Measurements from ENCODE around the gene CTBP2.

The CTBP2 gene

DNA sequence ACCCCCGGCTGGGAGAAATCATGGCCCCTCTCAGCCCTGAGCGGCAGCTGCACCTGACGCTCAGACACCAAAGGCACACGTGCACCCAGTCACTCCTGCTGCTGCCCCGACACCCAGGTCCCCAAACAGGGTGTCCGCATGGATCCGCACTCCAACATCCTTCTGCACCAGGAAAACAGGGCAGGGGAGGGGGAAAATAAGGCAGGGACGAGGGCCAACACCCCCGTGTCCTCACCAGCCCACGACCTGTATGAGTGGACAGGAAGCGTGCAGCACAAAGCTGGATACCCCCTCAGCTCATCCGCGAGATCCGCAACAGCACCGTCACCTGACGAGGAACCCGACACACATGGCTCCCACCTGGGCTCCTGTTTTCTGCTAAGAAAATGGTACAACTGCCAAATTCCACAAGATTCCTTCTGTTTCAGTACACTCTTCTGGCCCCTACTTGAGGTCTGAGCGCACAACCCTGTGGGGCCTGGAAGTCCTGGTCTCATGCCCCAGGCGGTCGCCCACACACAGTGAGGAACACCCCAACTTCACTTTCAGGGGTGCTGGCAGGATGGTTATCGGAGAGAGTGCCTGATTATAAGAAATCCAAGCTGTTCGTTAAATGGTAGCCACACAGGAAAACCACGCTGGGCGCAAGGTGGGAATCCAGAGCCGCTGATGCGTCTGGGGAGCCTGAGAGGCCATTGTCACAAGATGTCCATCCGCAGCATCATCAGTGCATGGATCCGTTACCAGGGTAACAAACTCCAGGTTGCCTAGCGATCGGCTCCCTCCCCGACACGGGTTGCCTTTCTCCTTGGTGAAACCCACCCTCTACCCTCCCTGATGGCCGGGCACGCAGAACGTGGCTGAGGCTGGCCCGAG is 154.8 kb downstream of the CTBP2 start:
- DNase-seq, result no peak

DNA sequence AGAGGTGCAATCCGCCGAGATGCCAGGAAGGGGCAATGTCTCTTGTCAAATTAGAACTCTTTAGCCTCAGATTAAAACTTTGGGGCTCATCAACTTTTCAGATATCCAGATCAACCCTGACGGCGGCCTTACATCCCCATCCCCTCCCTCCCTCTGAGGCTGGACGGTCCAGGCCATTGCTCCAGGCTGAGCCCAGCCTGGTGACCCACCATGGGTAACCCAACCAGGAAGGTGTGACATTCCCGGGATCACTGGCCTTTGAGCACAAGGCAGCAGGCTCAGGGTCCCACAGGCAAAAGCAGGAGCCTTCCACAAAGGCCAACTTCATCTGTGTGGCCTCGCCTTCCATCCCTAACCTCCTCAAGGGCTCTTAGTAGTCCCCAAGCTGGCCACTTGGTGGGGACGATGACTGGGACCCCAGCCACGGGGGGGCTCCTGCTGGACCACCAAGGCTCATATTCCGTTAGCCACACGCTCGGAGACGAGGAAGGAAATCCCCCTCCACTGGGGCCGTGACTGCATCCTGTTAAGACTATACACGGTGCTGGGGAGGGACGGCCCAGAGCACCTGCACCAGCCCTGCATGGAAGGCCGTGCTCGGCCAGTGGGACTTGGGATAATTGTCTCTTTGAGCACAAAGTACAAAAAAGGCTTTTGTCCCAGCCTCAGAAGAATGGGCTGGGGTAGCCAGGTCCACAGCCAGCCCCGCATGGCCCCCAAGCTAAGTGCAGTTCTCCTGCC is 155.6 kb downstream of the CTBP2 start:
- DNase-seq, result no peak

DNA sequence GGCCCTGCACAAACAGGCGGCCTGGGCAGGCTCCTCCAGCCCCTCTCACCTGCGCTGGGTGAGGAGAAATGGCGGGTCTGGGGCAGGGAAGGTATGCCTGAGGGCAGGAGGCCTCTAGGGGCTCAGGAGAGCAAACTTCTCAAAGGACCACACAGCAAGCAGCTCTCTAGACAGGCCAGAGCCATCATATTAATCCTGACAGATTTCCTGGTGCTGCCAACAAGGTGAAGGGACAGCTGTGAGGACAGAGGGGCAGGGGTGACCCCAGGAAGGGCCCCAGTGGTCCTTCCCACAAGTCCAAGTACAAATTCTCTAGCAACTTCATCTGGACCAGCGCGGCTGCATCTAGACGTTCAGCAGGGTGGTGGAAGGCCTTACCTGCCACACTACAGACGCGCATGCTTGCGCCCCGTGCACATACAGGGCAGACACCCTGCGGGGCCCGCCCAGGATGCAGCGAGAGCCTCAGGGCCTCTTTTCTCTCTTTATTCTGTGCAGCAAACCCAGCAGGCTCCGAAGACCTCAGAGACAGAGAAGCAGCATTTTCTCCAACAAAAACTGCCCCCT is 156.4 kb downstream of the CTBP2 start:
- DNase-seq, result no peak

DNA sequence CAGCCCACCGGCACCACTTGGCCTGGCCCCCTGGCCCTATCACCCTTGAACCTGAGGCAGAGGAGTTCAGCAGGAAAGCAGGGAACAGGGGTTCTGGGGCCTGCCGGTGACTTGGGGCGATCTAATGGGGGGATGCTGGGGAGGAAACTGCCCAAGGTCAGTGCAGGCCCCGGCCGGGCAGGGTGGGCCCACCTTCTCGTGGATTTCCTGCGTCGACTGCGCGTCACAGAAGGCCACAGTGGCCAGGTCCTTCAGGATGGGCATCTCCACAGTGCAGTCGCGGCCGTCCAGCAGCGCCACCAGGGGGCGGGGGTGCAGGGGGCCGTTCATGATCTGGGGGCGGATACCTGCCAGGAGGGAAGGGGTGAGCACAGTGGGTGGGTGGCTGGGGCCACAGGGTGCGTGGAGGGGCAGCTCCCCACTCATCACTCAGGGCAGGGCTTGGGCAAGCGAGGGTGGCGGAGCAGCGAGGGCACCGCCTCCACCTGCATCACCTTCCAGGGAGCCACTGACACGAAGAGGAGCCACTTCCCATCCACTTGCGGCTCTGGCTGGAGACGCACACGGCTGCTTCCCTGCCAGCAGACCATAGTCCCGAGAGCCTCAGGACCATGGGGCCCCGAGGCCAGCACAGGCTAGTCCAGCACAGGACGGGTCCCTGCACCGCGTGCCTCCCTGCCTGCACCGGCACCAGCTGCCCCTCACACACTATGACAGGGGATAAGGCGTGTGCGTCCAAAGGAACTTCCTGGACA is 157.0 kb downstream of the CTBP2 start:
- DNase-seq, result no peak

DNA sequence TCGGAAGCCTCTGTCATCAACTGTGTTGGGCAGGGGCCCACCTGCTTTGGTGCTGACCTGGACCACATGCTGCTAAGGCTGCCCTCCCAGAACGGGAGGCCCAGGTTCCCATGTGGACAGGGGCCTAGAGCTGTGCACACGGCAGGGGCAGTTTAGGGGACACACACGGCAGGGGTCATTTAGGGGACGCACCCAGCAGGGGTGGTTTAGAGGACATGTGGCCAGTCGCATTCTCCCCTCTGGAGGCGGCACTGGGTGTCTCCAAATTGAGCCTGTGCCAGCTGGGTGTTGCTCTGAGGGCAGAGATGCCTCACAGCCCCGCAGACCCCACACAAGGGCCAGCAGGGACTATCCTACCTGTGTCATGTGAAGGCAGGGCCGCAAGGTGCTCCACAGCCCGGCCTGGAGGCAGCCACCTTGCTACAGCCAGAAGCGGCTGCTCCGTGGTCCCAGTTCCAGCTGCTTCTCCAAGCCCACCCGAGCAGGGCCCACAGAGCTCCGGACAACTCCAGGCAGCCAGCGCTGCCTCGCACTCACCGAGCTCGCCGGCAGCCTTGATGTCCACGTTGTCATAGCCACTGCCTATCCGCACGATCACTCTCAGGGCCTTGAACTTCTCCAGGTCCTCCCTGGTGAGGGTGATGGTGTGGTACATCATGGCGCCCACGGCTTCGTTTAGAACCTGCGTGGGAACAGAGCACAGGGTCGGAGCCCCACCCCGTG is 157.8 kb downstream of the CTBP2 start:
- no peak for DNase-seq

DNA sequence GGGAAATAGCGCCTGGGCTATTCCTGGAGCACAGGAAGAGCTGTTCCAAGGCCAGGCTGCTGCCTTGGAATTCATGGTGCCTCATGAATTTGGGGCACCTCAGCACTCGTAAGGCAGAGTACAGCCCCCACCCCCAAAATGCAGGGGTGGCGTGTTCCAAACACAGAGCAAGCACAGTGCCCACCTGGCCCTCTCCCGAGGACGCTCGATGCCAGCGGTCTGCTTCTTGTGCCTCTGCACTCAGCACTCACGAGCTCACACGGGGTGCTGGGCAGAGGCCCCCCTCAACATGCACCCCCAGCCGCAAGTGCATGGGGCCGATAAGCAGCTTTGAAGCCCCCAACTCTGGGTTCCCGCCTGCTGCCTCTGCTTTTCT is 158.3 kb downstream of the CTBP2 start:
- no peak for DNase-seq

DNA sequence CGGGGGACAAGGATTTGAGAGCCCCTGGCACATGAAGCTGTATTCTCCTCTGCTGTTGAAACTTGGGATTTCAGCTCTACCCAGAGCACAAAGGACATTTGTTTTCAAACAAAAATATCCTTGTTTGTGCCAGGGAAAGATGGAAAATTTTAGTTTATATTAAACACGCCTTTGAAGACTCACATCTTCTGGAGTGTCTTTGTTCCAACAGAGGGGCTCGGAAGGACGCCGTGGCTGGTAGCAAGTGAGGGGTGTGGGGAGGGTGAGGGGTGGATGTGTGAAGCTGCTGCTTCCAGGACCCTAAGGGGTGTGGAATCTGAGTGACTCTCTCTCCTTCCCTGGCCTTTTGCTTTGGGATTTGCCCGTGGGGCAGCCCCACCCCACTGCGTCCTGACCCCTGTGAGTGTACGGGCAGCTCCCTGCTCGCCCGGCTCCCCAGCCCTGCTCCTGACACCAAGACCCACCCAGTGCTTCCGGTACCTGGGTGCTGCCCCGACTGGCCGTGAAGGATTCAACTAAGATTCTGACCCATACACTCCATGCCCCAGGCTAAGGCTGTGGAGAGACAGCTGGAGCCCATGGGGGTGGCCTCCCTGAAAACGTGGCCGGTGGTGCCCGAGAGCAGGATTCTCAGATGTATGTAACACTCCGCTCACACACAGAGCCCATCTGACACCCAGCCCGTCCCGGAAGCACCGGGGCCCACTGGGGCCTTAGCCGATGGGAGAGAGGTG is 158.9 kb downstream of the CTBP2 start:
- DNase-seq, result no peak

DNA sequence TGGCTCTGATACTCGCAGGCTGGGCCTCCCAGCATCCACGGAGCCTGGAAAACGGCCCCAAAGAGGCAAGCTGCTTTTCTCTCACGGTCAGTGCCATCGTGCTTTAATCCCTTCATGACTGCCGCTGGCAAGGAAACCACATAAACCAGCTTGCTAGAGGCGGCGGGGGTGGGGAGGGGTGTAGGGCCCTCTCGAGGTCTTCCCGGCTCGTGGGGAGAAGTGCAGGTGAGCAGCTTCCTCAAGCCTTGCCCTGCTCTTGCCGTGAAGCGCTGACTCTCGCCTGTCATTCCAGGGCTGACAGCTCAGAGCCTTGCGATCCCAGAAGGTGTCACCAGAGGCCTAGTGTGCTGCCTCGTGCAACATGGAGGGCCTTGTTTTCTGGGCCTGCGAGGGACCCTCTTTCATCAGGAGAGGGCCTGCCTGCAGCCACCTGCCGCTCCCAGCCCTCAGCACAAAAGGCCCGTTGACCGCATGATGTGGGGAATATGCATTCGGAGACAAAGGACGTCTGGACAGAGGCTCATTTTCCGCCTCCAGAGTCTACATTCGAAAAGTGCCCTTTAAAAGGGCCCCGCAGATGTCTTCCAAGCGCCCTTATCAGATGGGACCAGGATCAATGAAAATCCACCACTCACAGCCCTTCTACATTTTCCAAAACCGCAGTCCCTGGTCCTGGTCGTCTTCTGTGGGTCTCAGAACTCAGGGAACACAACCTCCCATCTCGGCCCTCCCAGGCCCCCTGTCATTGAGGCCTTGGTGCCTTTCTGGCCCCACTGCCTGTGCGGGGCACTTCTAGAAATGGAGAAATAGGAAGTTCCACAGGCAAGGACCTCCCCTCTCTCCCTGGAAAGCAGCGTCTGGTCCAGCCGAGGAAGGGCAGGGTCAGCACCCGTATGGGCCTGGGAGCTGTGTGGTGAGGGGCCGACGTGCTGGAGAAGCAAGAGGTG is 159.7 kb downstream of the CTBP2 start:
- peak; percentile 34 for DNase-seq

DNA sequence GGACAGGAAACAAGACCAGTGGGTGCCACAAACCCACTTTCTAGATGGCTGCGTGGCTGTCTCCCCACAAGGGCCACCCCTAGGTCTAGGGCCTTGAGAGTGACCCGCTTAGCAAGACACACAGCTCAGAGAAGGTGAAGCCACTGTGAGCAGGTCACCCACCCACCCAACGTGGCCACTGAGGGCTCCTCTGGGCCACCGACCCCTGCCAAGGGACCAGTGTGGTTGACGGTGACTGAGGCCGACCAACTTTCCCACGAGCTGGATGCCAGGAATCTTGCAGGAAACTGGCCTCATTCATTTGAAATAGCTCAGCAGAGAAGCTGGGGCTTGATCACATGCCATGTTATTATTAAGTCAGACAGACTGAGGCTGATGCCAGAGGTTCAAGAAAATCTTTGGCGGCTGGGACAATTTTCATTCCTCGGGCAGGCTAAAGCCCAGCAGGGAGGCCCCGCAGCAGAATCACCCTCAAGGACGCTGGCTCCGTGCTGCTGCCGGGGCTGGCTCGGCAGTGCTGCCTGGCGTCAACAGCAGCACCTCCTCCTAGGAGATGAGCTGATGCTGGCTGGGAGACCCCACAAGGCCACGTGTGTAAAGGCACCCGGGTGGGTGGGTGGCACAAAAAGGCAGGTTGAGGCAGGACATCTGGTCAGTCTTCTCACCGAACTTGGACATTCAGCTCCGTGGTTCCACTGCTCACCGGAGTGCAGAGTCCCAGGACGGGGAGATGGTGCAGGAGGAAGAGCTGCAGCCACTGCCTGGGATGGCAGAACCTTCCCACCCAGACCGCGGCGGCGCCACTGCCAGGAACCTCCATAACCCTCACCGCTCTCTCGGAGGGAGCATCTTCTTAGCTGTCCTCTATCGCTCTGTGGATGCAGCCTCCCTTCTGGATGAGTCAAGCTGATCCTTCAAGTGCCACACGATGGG is 160.7 kb downstream of the CTBP2 start:
- no peak for DNase-seq

DNA sequence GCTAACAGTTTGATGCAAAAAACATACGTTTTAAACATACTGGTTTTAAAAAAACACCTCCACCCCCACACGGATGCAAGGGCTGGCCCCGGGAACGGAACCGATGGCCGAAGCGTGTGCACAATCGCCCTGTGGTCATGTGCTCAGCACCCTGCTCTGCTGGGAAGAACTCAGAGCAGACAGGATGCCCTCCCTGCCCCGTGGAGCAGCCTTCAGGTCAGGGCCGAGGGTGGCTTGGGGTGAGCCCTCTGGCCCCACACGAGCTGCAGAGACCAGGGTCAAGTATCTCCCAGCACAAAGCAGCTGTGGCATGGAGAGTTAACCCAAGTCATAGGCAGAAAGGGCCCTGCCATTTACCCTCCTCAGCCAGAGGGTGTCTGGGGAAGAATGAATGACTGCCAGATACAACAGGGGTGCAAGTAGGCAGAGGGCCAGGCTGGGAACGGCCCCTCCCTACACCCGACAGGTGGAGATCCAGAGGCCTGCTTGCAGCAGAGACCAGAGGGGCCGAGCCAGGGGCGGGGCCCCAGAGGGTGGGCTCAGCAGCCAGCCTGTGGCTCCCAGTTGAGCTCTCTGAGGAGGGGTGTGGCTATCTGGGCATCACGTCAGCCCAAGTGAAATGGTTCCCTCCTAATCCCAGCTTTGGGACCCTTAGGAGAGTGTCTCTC is 161.6 kb downstream of the CTBP2 start:
- no peak for DNase-seq

DNA sequence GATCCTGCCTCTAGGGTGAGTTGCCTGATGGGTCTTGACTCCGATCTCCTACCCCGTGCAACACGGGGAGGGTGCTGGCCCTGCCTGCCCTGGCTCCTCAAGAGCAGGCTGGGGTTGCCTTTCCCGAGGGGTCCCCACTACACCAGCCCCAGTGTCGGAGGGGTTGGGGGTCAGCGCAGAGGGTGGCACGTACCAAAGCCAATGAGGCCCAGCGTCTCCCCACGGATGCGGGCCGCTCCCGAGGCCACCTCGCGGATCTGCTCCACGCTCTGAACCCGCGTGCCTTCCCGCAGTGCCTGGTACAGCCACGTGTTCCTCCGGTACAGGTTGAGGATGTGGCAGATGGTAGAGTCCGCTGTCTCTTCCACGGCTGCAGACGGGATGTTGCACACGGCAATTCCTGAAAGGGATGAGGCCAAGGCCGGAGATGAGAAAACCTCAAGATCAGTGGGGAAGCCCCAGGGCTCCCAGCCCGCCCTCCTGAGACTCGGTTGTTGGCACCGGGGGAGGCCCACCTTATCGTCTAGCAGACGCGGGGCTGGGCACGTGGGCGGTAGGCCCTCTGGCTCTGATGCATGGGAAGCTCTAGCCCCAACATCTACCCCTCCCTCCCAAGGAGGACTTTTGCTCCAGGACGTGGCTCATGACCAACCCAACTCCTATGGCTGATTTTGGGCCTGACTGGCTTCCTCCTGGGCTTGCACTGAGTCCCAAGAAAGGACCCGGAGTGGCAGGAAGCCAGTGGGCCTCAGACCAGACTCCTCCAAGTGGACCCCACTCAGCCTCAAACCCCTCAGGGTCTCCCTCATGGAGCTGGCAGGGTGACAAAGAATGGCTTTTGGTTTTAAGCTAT is 162.4 kb downstream of the CTBP2 start:
- DNase-seq, result no peak

DNA sequence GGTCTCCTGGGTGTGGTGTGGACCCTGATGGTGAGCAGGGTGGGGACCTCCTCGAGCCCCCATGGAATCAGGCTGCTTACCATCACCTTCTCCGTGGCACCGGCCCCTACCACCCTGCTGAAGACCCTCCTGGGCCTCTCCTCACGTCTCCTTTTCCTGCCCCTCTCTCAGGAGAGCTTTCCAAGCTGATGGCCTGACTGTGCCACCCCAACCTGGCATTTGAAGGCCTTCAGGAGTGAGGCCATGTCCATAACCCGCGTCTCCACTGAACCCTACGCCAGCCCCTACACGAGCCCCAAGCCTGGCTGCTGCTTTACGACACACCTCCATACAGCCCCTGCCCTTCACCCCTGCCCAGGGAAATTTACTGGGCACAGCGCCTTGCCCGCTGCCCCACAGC is 163.1 kb downstream of the CTBP2 start:
- DNase-seq, result no peak

DNA sequence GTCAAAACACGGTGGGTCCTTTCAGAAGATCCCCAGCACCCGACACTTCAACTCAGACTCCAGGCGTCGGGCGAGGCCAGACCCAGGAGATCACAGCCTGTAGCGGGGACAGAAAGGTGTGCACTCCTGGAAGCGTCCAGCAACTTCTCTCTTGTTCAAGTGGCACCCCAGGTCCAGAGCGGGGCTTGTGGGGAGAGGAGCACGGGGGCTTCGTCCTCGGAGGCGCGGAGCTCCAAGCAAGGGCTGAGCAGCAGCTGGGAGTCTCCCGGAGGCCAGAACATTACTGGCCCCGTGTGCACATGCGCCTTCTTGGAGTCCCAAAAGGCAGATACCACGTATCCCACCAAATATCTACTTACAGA is 163.5 kb downstream of the CTBP2 start:
- no peak for DNase-seq

DNA sequence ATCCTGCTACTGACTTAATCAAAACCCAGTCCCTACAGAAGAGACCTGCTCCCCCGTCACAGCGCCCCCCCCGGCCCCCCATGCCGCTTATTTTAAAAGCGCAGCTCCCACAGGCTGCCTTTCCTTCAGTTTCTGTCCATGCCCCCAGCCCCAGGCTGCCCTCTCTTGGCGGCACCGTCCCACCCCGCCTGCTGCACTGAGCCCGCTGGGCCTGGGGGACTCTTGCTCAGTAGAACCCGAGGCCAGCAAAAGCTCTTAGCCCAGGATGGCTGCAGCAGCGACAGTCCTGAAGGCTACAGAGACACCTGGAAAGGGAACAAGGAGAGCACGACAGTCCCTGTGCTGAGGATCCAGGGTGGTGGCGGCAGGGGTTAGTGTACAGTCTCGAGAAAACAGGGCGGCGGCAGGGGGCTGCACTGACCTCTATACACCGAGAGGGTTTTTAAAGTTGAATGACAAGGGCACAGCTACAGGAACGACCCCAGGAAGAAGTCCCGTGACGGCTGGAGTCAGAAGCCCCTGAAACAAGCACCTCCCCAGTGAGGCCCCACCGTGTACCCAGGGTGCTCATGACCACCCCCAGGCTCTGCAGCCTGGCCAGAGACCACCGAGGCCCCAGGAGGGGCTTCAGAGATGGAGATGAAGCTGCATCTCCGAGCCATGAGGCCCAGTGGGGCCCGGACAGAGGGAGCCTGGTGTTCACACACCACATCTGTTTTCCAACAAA is 164.1 kb downstream of the CTBP2 start:
- no peak for DNase-seq

DNA sequence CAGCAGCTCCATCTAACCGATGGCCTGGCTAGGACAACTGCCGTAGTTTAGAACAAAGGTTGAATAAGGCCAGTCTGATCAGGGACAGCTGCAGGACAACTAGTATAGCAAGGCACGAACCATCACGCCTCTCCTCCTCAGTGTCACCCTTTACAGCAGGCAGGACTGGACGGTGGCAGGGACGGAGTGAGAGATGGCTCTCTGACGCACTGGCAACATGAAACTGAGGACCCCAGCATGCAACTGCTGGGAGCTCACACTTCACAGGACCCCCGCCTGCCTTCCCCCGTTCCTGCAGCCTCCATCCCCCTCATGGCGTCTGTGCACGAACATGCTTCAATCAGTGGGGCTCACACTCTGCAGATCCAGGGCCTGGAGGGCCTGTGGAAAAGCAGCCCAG is 164.8 kb downstream of the CTBP2 start:
- DNase-seq, result no peak

DNA sequence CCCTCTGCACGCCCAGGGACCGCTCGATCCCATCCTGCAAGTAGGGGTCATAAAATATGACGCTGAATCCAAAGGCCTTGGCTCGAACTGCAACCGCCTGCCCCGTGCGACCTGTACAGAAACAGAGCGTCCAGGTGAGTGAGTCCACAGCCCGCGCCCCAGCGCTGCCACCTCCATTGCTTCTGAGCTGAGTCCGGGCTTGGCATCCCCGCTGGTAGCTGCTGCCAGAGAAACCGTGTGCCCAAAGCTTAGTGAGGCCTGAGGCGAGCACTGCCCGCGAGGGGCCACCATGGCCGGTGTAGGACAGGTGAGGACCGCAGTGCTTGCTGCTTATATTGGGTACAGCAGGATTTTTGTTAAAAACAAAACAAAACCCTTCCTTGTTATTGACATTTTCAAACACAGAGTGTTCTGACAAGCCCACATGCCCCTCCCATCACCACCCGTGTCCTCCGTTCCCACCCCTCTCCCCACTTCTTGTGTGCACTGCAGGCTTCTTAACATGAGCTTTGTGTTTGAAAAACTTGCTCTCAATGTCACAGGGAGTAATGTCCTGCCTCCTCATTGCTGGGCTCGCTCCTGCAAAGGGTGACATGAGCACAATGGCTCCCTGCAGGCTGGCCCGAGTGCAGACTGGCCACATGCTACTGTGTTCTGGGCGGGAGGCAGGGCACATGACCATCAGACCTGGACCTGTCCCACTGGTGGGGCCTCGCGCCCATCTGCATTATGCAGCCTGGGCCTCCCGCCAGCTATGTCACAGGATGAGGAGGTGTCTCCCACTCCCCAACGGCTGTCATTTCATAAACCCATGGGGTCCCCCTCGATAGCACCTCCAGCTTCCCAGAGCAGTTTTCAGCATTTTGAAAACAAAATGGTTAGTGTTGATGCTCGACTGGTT is 165.5 kb downstream of the CTBP2 start:
- DNase-seq, result no peak

Data from hematopoietic multipotent progenitor cell treated with erythropoietin and hydrocortisone succinate and interleukin-3 and kit ligand, for 4 days (in vitro differentiated cells).